ENCODE results near the gene SEC16A. TPM values are rescaled to one million over a fixed set of nuclear protein-coding genes. Genes with fewer than 3 reads are reported as not detected.

SEC16A gene
- polyA plus RNA-seq, 3 donors from 2014 or later, result 3.9 to 46.0 (median 15.9) TPM

GRCh38 chr9:136445799-136446198 lies 37.0 kb downstream of the SEC16A start:
- H3K27me3 Mint-ChIP-seq (ENCODE audit: low read depth in 3 of 3), result peaks cover 0 to 2% (median 0%) of the 10 kb centered on the region in 3 donors
- H3K4me1 Mint-ChIP-seq, result no peaks in the 10 kb centered on the region
- no peaks in the 10 kb centered on the region for H3K9me3 Mint-ChIP-seq
- no peak overlapping the region for H3K27ac Mint-ChIP-seq
- H3K4me3 Mint-ChIP-seq, result no peak overlapping the region
- DNase-seq, result no peak
- peaks cover 16 to 46% (median 25%) of the 10 kb centered on the region in 3 donors for H3K36me3 Mint-ChIP-seq

GRCh38 chr9:136444102-136444501 lies 38.7 kb downstream of the SEC16A start:
- Mint-ChIP-seq H3K27me3 (ENCODE audit: low read depth in 3 of 3) (peaks cover 0 to 7% (median 0%) of the 10 kb centered on the region in 3 donors), H3K9me3 (no peaks in the 10 kb centered on the region), H3K36me3 (peaks cover 12 to 39% (median 20%) of the 10 kb centered on the region in 3 donors), H3K4me1 (no peaks in the 10 kb centered on the region), H3K4me3 (no peak overlapping the region), H3K27ac (no peak overlapping the region)
- no peak for DNase-seq

- peaks cover 0 to 7% (median 0%) of the 10 kb centered on the region in 3 donors for H3K27me3 Mint-ChIP-seq (ENCODE audit: low read depth in 3 of 3)
Observed at GRCh38 chr9:136443687-136444086, 39.2 kb downstream of the SEC16A start.

GRCh38 chr9:136443087-136443486 lies 39.8 kb downstream of the SEC16A start:
- DNase-seq, result no peak
- Mint-ChIP-seq H3K27ac (no peak overlapping the region), H3K36me3 (peaks cover 12 to 34% (median 18%) of the 10 kb centered on the region in 3 donors), H3K4me1 (peaks cover 4% of the 10 kb centered on the region in 2 donors), H3K9me3 (no peaks in the 10 kb centered on the region), H3K4me3 (no peak overlapping the region), H3K27me3 (ENCODE audit: low read depth in 3 of 3) (peaks cover 0 to 9% (median 4%) of the 10 kb centered on the region in 3 donors)

More at GRCh38 chr9:136443687-136444086, 39.2 kb downstream of the SEC16A start:
- Mint-ChIP-seq H3K27ac (peak overlapping the region in 1 of 6 donors; percentile 53), H3K4me1 (no peaks in the 10 kb centered on the region), H3K9me3 (no peaks in the 10 kb centered on the region), H3K36me3 (peaks cover 12 to 39% (median 20%) of the 10 kb centered on the region in 3 donors), H3K4me3 (no peak overlapping the region)
- no peak for DNase-seq

- H3K27ac Mint-ChIP-seq, result peak overlapping the region in 2 of 6 donors; percentile 59 to 80
- no peaks in the 10 kb centered on the region for H3K9me3 Mint-ChIP-seq
- H3K4me3 Mint-ChIP-seq, result no peak overlapping the region
- H3K27me3 Mint-ChIP-seq (ENCODE audit: low read depth in 3 of 3), result peaks cover 0 to 9% (median 5%) of the 10 kb centered on the region in 3 donors
- peaks cover 8 to 26% (median 14%) of the 10 kb centered on the region in 3 donors for H3K36me3 Mint-ChIP-seq
- H3K4me1 Mint-ChIP-seq, result peaks cover 12% of the 10 kb centered on the region in 2 donors
- DNase-seq, result no peak
Observed at GRCh38 chr9:136442265-136442664, 40.6 kb downstream of the SEC16A start.

GRCh38 chr9:136441681-136442245 lies 41.1 kb downstream of the SEC16A start:
- Mint-ChIP-seq H3K9me3 (no peaks in the 10 kb centered on the region), H3K27ac (no peak overlapping the region), H3K27me3 (ENCODE audit: low read depth in 3 of 3) (peaks cover 0 to 9% (median 6%) of the 10 kb centered on the region in 3 donors), H3K4me3 (peak overlapping the region in 1 of 5 donors; percentile 30), H3K36me3 (peaks cover 5 to 21% (median 11%) of the 10 kb centered on the region in 3 donors), H3K4me1 (peaks cover 17% of the 10 kb centered on the region in 2 donors)
- DNase-seq, result no peak

- Mint-ChIP-seq H3K36me3 (peaks cover 0 to 16% (median 6%) of the 10 kb centered on the region in 3 donors), H3K9me3 (no peaks in the 10 kb centered on the region), H3K27me3 (ENCODE audit: low read depth in 3 of 3) (peaks cover 0 to 9% (median 6%) of the 10 kb centered on the region in 3 donors), H3K4me3 (peak overlapping the region in 1 of 5 donors; percentile 30), H3K4me1 (peaks cover 21 to 22% of the 10 kb centered on the region in 2 donors), H3K27ac (no peak overlapping the region)
- DNase-seq, result no peak
Observed at GRCh38 chr9:136441191-136441680, 41.6 kb downstream of the SEC16A start.

- Mint-ChIP-seq H3K36me3 (peaks cover 0 to 15% (median 6%) of the 10 kb centered on the region in 3 donors), H3K9me3 (no peaks in the 10 kb centered on the region), H3K4me3 (peak within 1 kb of the TSS; percentile 46 to 83 (median 78)), H3K27ac (peak within 1 kb of the TSS in 3 of 6 donors; percentile 46 to 65 (median 49)), H3K27me3 (ENCODE audit: low read depth in 3 of 3) (peaks cover 0 to 9% (median 6%) of the 10 kb centered on the region in 3 donors), H3K4me1 (peaks cover 27 to 29% of the 10 kb centered on the region in 2 donors)
- peak; percentile 83 to 86 (median 85) for DNase-seq
Observed at GRCh38 chr9:136439481-136440408, 43.1 kb downstream of the SEC16A start, which contains the start of gene INPP5E. Gene INPP5E (minus strand): TSS chr9:136439845. CDS start chr9:136439419, 426 bp downstream.

GRCh38 chr9:136438548-136439480 lies 44.0 kb downstream of the SEC16A start:
- Mint-ChIP-seq H3K4me1 (peaks cover 27 to 29% of the 10 kb centered on the region in 2 donors), H3K4me3 (peak overlapping the region; percentile 75 to 83 (median 78)), H3K9me3 (no peaks in the 10 kb centered on the region), H3K27me3 (ENCODE audit: low read depth in 3 of 3) (peaks cover 0 to 9% (median 6%) of the 10 kb centered on the region in 3 donors), H3K27ac (peak overlapping the region in 1 of 6 donors; percentile 23), H3K36me3 (peaks cover 0 to 13% (median 3%) of the 10 kb centered on the region in 3 donors)
- DNase-seq, result peak; percentile 18 to 33 (median 27)

- Mint-ChIP-seq H3K4me1 (peaks cover 27 to 29% of the 10 kb centered on the region in 2 donors), H3K4me3 (peak overlapping the region; percentile 75 to 83 (median 78)), H3K9me3 (no peaks in the 10 kb centered on the region), H3K36me3 (peaks cover 0 to 8% (median 0%) of the 10 kb centered on the region in 3 donors), H3K27ac (peak overlapping the region in 3 of 6 donors; percentile 23 to 69 (median 31)), H3K27me3 (ENCODE audit: low read depth in 3 of 3) (peaks cover 0 to 9% (median 6%) of the 10 kb centered on the region in 3 donors)
- DNase-seq, result no peak
Observed at GRCh38 chr9:136437839-136438547, 44.8 kb downstream of the SEC16A start.

- H3K4me1 Mint-ChIP-seq, result peaks cover 27 to 29% of the 10 kb centered on the region in 2 donors
- peak overlapping the region; percentile 57 to 80 (median 78) for H3K4me3 Mint-ChIP-seq
- H3K27ac Mint-ChIP-seq, result peak overlapping the region in 2 of 6 donors; percentile 25 to 64
Observed at GRCh38 chr9:136437430-136437829, 45.4 kb downstream of the SEC16A start.

GRCh38 chr9:136436055-136436634 lies 46.7 kb downstream of the SEC16A start:
- no peaks in the 10 kb centered on the region for H3K9me3 Mint-ChIP-seq
- H3K27me3 Mint-ChIP-seq (ENCODE audit: low read depth in 3 of 3), result peaks cover 0 to 7% (median 6%) of the 10 kb centered on the region in 3 donors
- no peak overlapping the region for H3K27ac Mint-ChIP-seq
- no peaks in the 10 kb centered on the region for H3K36me3 Mint-ChIP-seq
- peaks cover 27 to 29% of the 10 kb centered on the region in 2 donors for H3K4me1 Mint-ChIP-seq
- DNase-seq, result no peak
- H3K4me3 Mint-ChIP-seq, result peak overlapping the region in 3 of 5 donors; percentile 10 to 79 (median 47)

More at GRCh38 chr9:136437430-136437829, 45.4 kb downstream of the SEC16A start:
- DNase-seq, result no peak
- H3K36me3 Mint-ChIP-seq, result peaks cover 0 to 3% (median 0%) of the 10 kb centered on the region in 3 donors
- no peaks in the 10 kb centered on the region for H3K9me3 Mint-ChIP-seq
- peaks cover 0 to 9% (median 6%) of the 10 kb centered on the region in 3 donors for H3K27me3 Mint-ChIP-seq (ENCODE audit: low read depth in 3 of 3)
